ENCODE data around the gene MDM4. TPM values are rescaled to one million over a fixed set of nuclear protein-coding genes. Genes with fewer than 3 reads are reported as not detected.

The MDM4 gene
- total and polyA plus RNA-seq, 7 donors = 5.0 to 67.0 (median 33.4) TPM

- no peak for ATAC-seq
- WGBS, 3 donors = 78 to 81% (median 79%) methylated on average over 6 of the region's 6 CpGs
Observed at GRCh38 chr1:204602871-204603542, 86.8 kb downstream of the MDM4 start.

GRCh38 chr1:204605791-204606190, 89.6 kb downstream of the MDM4 start:
- ATAC-seq = no peak

More at GRCh38 chr1:204602871-204603542, 86.8 kb downstream of the MDM4 start:
- TF ChIP-seq, protein P1, sequence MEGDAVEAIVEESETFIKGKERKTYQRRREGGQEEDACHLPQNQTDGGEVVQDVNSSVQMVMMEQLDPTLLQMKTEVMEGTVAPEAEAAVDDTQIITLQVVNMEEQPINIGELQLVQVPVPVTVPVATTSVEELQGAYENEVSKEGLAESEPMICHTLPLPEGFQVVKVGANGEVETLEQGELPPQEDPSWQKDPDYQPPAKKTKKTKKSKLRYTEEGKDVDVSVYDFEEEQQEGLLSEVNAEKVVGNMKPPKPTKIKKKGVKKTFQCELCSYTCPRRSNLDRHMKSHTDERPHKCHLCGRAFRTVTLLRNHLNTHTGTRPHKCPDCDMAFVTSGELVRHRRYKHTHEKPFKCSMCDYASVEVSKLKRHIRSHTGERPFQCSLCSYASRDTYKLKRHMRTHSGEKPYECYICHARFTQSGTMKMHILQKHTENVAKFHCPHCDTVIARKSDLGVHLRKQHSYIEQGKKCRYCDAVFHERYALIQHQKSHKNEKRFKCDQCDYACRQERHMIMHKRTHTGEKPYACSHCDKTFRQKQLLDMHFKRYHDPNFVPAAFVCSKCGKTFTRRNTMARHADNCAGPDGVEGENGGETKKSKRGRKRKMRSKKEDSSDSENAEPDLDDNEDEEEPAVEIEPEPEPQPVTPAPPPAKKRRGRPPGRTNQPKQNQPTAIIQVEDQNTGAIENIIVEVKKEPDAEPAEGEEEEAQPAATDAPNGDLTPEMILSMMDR (IDR thresholded peaks at IDR 0.05) = no peak
- Histone ChIP-seq H3K36me3 (ENCODE audit: insufficient read depth in 1 of 2, low read depth in 1 of 2) (no peaks in the 10 kb centered on the region), H3K27ac (no peak overlapping the region), H3K9me3 (no peaks in the 10 kb centered on the region), H3K4me3 (no peak overlapping the region), H3K27me3 (ENCODE audit: insufficient read depth in 3 of 3, low read length in 2 of 3) (peaks cover 0 to 11% (median 0%) of the 10 kb centered on the region in 3 donors), H3K4me1 (no peaks in the 10 kb centered on the region)
- intact Hi-C loops (cut with DNase I) = no loop called here
- DNase-seq = no peak

More at GRCh38 chr1:204605791-204606190, 89.6 kb downstream of the MDM4 start:
- Histone ChIP-seq H3K4me1 (no peaks in the 10 kb centered on the region), H3K27me3 (ENCODE audit: insufficient read depth in 3 of 3, low read length in 2 of 3) (peaks cover 0 to 11% (median 0%) of the 10 kb centered on the region in 3 donors), H3K4me3 (no peak overlapping the region), H3K36me3 (ENCODE audit: insufficient read depth in 1 of 2, low read depth in 1 of 2) (no peaks in the 10 kb centered on the region), H3K27ac (no peak overlapping the region), H3K9me3 (no peaks in the 10 kb centered on the region)
- 57 to 63% (median 62%) methylated on average over 7 of the region's 7 CpGs for WGBS, 3 donors
- intact Hi-C loops (cut with DNase I) = no loop called here
- TF ChIP-seq, protein P1 (IDR thresholded peaks at IDR 0.05) = no peak
- DNase-seq = no peak

Other genes starting within 250 kb of the MDM4 start
- gene PLEKHA6, start 156.5 kb upstream of the MDM4 start, total RNA-seq = 1 to 10 TPM; 1.5 to 7.1 (median 4.8) TPM
- gene PLEKHA6, start 156.5 kb upstream of the MDM4 start, polyA plus RNA-seq = 1 to 10 TPM in 2 of 3 donors, under 1 TPM in 1; 0.92 to 1.7 (median 1.2) TPM
- gene PPP1R15B, start 104.6 kb upstream of the MDM4 start, total RNA-seq = 10 to 100 TPM; 15.5 to 35.2 (median 26.0) TPM
- 10 to 100 TPM; 12.2 to 23.9 (median 12.9) TPM for gene PPP1R15B, start 104.6 kb upstream of the MDM4 start, polyA plus RNA-seq
- 10 to 100 TPM in 3 of 4 donors, 1 to 10 TPM in 1; 8.2 to 20.9 (median 13.9) TPM for gene PIK3C2B, start 21.6 kb upstream of the MDM4 start, total RNA-seq
- gene PIK3C2B, start 21.6 kb upstream of the MDM4 start, polyA plus RNA-seq = 1 to 10 TPM; 1.9 to 3.9 (median 1.9) TPM
- gene LRRN2, start 169.3 kb downstream of the MDM4 start, total RNA-seq = 1 to 10 TPM in 2 of 4 donors, under 1 TPM in 2; 0.93 to 2.2 (median 1.0) TPM
- under 1 TPM; 0.71 to 0.94 (median 0.81) TPM for gene LRRN2, start 169.3 kb downstream of the MDM4 start, polyA plus RNA-seq